Measurements from ENCODE around the gene VSTM2B. TPM values are rescaled to one million over a fixed set of nuclear protein-coding genes. Genes with fewer than 3 reads are reported as not detected.
"Not testable (repeated sequence)": the region's sequence is repeated elsewhere in the genome, so short reads cannot be mapped to it uniquely, and the experiment has no call there.

The VSTM2B gene
- total RNA-seq, 1 experiment from 2014 or later, result not detected

DNA sequence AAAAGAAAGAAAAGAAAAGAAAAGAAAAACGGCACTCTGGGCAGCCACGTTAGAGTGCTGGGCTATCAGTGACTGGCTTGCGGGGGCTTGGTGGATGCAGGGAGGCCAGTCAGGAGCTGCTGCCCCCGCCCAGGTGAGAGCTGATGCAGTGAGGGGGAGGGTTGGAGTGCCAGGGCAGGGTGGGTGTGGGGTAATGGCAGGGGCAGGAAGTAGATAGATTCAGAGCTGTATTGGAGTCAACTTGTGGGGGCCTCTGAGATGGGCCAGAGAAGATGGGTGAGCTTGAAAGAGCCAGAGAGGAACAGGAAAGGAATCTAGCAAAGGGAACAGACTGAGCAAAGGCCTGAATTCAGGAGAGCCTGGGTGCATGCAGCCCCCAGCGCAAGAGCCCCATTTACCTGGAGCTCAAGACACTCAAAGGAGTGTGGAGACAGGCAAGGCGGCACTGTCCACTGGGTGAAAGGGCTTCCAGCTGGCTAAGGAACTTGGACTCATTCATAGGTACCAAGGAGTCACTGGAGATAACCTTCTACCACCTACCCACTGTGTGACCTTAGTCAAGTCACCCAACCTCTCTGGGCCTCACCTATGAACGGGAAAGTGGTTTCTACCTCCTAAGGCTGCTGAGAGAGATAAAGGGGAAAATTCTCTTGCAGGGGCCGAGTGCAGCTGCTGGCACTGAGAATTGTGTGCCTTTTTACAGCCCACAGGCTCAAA is 20.2 kb downstream of the VSTM2B start:
- no peak for DNase-seq (ENCODE audit: low read depth)

DNA sequence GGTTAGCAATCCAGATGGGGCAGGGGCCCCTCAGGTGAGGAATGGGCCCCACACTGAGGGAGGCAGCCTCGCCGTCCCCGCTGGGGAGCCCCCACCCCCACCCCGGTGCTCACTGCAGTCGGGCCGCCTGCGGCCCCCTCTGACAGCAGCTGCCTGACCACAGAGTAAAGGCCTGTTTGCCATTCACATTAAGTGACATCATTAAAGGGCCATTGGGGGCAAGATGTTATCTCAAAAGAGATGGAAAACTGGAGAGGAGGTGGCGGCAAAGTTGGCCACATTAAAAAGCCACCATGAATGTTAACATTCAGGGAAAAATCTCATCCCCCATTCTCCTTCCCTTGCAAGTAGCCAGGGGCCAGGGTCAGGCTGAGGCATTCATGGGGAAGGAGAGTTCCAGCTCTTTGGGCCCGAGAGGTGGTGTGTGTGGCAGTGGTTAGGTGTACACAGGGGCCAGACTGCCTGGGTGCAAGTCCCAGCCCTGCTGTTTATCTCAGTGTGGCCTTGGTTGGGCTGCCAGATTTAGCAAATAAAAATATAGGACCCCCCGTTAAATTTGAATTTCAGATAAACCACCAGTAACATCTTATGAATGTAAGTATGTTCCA is 20.9 kb downstream of the VSTM2B start:
- DNase-seq (ENCODE audit: low read depth), result no peak

DNA sequence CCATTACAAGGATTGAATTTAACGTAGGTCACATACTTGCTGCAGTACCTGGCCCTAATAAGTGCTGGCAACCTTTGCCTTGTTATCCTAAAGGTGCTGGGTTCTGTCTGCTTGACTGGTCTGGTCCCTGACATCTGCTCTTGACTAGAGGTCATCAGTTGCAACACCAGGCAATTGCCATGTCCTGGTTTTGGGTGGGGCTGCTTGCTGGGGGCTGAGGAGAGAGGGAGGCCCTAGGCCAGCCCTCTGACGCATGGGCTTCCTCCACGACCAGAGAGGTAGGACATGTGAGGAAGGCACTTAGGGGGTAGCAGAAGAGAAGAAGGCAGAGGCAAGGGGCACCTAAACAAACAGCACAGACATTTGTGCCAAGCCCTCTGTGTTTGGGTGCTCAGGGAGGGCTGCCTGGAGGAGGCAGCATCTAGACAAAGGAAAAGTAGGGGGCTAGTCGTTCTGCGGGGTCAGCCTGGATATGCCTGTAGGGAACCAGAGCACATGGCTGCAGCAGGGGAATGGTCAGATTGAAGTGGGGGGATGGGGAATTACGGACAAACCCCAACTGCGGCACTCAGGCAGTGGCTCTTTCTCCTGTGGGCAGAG is 21.7 kb downstream of the VSTM2B start:
- no peak for DNase-seq (ENCODE audit: low read depth)

- DNase-seq (ENCODE audit: low read depth), result no peak
Observed at GRCh38 chr19:29547981-29548380, 22.2 kb downstream of the VSTM2B start.

DNA sequence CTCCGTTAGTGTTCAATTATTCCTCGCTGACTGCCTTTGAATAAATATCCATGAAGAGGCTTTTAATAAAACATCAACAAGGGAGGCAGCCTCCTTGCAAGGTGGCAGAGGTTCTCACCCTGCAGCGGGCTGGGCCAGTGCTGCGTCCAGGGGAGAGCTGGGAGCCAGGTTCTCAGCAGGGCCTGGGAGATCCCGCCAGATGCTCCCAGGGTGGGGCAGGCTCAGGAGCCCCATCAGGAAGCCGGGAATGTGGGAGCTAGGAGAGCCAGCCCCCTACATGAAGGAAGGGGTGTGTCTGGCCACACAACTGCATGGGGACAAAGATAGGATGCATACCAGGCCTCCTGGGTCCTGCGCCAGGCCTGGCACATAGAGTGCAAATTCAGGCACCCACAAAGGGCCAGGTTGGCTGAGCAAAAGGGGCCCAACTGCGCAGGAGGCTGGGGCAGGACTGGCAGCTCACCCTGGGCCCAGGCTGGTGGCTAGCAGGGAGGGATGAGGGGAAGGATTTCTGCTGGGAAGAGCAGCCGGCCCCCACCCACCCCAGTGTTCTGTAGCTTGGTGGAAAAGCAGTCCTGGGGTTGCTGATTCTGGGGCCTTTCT is 22.8 kb downstream of the VSTM2B start:
- DNase-seq (ENCODE audit: low read depth), result no peak

DNA sequence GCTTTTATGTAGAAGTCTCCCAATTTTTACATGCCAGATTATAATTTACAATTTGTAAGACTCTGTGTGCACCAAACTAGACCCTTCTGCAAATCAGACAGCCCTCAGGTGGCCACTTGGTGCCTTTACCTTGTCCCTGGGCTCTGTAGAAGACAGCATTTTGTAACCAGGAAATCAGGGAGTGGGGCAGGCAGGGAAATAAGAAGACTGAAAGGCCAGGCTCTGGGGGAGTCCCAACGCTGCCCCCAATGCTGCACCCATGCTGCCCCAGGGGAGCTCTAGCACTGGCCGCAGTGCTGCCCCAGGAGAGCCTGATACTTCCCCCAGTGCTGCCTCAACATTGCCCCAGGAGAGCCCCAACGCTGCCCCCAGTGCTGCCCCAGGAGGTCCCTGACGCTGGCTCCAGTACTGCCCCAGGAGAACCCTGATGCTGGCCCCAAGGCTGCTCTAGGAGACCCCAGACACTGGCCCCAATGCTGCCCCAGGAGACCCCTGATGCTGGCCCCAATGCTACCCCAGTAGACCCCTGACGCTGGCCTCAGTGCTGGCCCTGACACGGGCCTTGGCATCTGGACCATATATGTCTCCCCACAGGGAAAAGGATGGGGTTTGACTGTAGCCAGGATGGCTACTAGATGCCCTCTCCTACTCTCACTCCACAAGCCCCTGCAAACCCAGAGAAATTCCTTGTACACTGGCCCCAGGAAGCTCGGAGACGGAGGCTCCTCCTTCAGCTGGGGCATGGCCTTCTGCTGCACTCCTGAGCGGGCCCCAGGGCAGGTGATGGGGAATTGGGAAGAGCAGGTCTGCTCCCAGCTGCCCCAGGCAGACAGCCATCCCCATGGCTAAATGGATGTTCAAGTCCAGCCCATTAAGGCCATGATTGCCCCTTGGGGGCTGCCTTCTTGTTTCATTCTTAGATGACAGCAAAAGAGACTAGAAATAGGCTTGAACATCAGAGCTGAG is 23.6 kb downstream of the VSTM2B start:
- no peak for DNase-seq (ENCODE audit: low read depth)

- no peak for DNase-seq (ENCODE audit: low read depth)
Observed at GRCh38 chr19:29550896-29551295, 25.1 kb downstream of the VSTM2B start.

GRCh38 chr19:29551774-29552173 is 26.0 kb downstream of the VSTM2B start:
- no peak for DNase-seq (ENCODE audit: low read depth)

- no peak for DNase-seq (ENCODE audit: low read depth)
Observed at GRCh38 chr19:29552454-29553280, 26.9 kb downstream of the VSTM2B start.

- no peak for DNase-seq (ENCODE audit: low read depth)
Observed at GRCh38 chr19:29554149-29554548, 28.4 kb downstream of the VSTM2B start.

DNA sequence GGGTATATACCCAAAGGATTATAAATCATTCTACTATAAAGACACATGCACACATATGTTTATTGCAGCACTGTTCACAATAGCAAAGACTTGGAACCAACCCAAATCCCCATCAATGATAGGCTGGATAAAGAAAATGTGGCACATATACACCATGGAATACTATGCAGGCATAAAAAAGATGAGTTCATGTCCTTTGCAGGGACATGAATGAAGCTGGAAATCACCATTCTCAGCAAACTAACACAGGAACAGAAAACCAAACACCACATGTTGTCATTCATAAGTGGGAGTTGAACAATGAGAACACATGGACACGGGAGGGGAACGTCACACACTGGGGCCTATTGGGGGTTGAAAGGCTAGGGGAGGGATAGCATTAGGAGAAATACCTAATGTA is 33.3 kb downstream of the VSTM2B start:
- DNase-seq (ENCODE audit: low read depth), result not testable (repeated sequence)

DNA sequence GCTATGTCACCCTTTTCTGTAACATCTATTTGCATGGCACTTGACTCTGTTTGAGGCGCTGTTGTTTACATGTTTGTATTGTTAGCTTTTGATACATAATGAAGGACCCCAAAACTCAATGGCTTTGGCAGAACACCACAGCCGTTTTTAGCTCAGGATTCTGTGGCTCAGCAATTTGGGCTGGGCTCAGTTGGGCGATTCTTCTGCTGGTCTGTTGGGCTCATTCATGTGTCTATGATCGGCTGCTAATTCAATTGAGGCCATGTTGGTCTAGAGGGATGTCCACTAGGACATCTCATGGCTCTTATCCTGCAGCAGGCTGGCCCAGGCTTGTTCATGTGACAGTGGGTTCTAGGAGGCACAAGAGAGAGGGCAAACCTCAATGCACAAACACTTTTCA is 33.9 kb downstream of the VSTM2B start:
- no peak for DNase-seq (ENCODE audit: low read depth)

- no peak for DNase-seq (ENCODE audit: low read depth)
Observed at GRCh38 chr19:29560313-29561075, 34.7 kb downstream of the VSTM2B start.

DNA sequence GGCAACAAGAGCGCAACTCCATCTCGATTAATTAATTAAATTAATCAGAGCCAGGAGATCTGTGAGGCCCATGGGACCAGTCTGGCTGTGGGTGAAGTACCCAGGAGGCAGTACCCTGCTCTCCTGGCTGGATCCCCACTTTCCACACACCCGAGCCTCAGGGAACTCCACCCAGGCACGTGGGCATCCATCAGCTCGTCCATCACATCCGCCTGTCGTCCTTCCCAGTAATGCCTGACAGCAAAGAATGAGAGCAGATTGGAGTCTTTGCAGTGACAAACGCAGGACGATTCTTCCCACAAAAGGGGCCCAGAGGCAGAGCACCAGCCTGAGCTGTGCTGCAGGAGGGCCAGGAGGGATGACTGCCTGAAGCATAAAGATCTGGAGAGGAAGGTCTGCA is 35.8 kb downstream of the VSTM2B start:
- DNase-seq (ENCODE audit: low read depth), result no peak

DNA sequence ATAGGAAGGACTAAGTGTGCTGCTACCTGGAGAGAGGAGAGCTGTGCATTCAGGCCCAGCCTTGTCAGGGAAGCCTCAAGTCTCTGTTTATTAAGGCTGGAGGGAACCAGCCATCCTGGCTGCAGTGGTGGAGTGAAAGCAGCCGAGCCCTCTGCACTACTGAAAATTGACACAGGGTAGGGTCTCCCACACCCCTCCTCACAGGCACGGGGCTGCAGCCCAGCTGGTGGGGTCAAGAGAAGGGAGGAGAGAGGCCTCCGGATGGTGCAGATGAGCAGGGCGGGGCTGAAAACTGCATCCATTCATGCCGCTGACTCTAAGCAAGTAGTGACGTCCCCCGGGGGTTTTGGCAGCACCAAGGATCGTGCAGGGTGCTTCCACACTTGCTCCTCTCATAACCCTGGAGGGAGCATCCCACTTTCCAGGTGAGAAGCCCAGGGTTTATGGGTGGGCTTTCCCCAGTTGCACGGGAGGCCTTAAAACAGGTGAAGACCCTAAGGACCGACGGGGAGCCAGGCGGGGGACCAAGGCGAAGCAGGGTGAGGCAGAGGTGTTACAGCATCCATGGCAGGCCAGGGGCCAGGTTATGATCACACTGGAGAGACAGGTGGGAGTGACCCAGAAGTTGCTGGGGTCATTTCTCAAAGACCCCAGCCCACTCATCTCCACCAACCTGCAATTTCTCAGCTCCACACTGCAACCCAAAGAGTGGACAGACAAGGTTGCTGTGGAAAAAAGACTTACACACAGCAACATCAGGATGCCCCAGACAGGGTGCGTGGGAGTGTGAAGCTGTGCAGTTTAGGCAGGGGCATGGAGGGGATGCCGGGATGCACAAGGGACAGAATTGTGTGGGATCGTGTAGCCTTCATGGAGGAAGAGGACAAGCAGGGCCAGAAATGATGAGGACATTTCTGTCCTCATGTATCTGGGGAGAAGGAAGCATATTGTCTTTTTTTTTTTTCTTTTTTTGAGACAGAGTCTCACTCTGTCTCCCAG is 36.8 kb downstream of the VSTM2B start:
- no peak for DNase-seq (ENCODE audit: low read depth)

DNA sequence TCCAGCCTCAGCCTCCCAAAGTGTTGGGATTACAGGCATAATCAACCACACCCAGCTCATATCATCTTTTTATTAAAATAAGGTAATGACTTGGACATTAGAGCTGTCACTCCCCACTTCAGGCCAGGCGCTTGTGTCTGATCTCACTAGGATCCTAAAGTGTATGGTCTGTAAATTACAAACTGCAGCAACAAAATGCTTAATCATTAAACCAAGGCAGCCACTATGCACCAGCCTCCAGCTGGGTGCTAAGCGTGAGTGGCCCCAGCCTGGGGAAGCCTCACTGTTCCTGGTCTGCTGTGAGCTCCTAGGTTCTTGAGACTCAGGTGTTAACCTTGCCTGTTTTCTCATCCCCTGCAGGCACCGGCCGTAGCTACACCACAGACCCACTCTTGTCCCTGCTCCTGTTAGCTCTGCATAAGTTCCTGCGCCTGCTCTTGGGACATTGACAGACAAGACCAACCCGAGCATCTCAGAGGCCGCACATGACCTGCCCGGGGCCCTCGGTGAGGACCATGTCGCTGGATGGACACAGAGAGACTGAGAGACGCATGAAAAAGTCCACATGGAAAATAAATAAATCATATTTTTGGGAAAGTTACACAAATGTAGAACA is 37.8 kb downstream of the VSTM2B start:
- DNase-seq (ENCODE audit: low read depth), result no peak

GRCh38 chr19:29564574-29565005 is 38.8 kb downstream of the VSTM2B start:
- no peak for DNase-seq (ENCODE audit: low read depth)

DNA sequence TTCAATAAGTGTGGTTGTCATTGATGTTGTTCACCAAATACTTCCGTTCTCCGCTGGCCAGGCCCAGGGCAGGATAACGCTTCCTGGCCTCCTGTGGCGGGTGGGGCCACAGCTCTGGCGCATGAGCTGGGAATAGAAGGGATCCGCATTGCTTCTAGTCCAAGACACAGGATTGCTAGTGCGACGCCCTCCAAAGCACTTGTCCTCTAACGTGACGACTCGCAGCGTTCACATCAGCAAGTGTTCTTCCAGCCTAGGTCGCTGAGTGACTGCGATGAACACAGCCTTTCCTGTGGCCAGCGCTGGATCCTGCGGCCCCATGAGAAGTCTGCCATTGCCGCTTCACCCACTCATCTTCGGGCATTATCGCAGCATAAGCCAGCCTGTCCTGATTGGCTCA is 39.4 kb downstream of the VSTM2B start:
- DNase-seq (ENCODE audit: low read depth), result no peak

Data from LHCN-M2 (cell line).